Spleen (tissue), 11 donors: Measurements from ENCODE around the gene FASTKD3. TPM values are rescaled to one million over a fixed set of nuclear protein-coding genes. Genes with fewer than 3 reads are reported as not detected.
A peak's percentile ranks its signal among the peaks of the same experiment; 100 is the strongest.

ENCODE experiments used
- DNase-seq: peaks from one replicate; pipeline ENCODE4 v3.0.0-alpha.2; 2020
- H3K27ac ChIP-seq, 8 donors: fragments of 200-600 bp; sonication (generic) in 7 of 8; 1 replicate in 4 of 8; 2 replicates in 4 of 8; pipeline versions ENCODE4 v1.5.0 to v1.8.0; 2016 to 2021; ENCODE audit warnings: inconsistent platforms in 4 of 8, mild to moderate bottlenecking in 4 of 8, moderate library complexity in 1 of 8
- H3K27me3 ChIP-seq, 7 donors: fragments of 200-600 bp; sonication (generic) in 6 of 7; replicated peaks in 1 of 7; 1 replicate in 4 of 7; 2 replicates in 3 of 7; pipeline versions ENCODE4 v1.5.0 to v1.8.0; 2016 to 2021; ENCODE audit warnings: inconsistent platforms in 3 of 7, mild to moderate bottlenecking in 1 of 7
- H3K36me3 ChIP-seq, 6 donors: fragments of 200-600 bp; sonication (generic) in 5 of 6; 1 replicate in 4 of 6; 2 replicates in 2 of 6; pipeline versions ENCODE4 v1.5.0 to v1.8.0; 2016 to 2021; ENCODE audit warnings: inconsistent platforms in 2 of 6
- H3K4me1 ChIP-seq, 6 donors: fragments of 200-600 bp; sonication (generic) in 5 of 6; 1 replicate in 3 of 6; 2 replicates in 3 of 6; pipeline versions ENCODE4 v1.5.0 to v1.8.0; 2016 to 2021; ENCODE audit warnings: inconsistent platforms in 3 of 6
- H3K4me3 ChIP-seq, 8 donors: fragments of 200-600 bp; sonication (generic) in 7 of 8; 1 replicate in 4 of 8; 2 replicates in 4 of 8; pipeline versions ENCODE4 v1.5.0 to v1.8.0; 2016 to 2021; ENCODE audit warnings: inconsistent platforms in 4 of 8, mild to moderate bottlenecking in 4 of 8, moderate library complexity in 2 of 8
- H3K9me3 ChIP-seq, 8 donors: fragments of 200-600 bp; sonication (generic) in 7 of 8; 1 replicate in 4 of 8; 2 replicates in 4 of 8; pipeline versions ENCODE4 v1.5.0 to v1.8.0; 2016 to 2021; ENCODE audit warnings: inconsistent platforms in 4 of 8
- POLR2A ChIP-seq, 3 donors: fragments of 450-650 bp; IDR thresholded peaks; one replicate each; pipeline ENCODE4 v1.5.1; 2017; ENCODE audit warnings: antibody characterized with exemption in 3 of 3, mild to moderate bottlenecking in 1 of 3
- POLR2AphosphoS5 ChIP-seq, 3 donors: sonication (generic); formaldehyde crosslinking; IDR thresholded peaks; one replicate each; pipeline ENCODE4 v1.5.1; 2017; ENCODE audit warnings: antibody characterized with exemption in 3 of 3
- WGBS, 5 donors: extraction: QIAGEN DNeasy Blood & Tissue Kit in 3 of 5; methylation state at CpG; one replicate each; pipeline versions ENCODE4 v1.1.5 to v1.1.7; 2013 to 2018; 5-methylcytosine and 5-hydroxymethylcytosine counted together
- intact Hi-C: fragments of 100-400 bp; cut with DNase I; formaldehyde crosslinking; loops from one replicate; pipeline ENCODE4 v1.15.0; 2023; ENCODE audit warnings: low total_unique reads
- polyA plus RNA-seq, 3 donors: library from polyadenylated mRNA; stranded (reverse); fragments of 200-250 nt; gene quantifications; one replicate each; pipeline ENCODE4 v1.2.1, GENCODE V29; 2013
- total RNA-seq, 7 donors: library from RNA; depleted of rRNA in 3 of 7; stranded (reverse); fragments of >200 nt in 3 of 7; fragmentation: NEBNext Ultra II Directional in 4 of 7; extraction: Animal tissue kit (Norgen Biotek cat#: 25700) in 4 of 7; gene quantifications; one replicate each; pipeline versions ENCODE4 v1.1.0 to v1.2.1, GENCODE V29; 2016 to 2021
- TF ChIP-seq, protein P1 (sequence below), 11 experiments: fragments of 200-600 bp in 7 of 11; fragments of 450-650 bp in 4 of 11; sonication (generic) in 4 of 11; IDR thresholded peaks in 8 of 11; conservative IDR thresholded peaks in 3 of 11; 1 replicate in 7 of 11; 2 replicates in 4 of 11; pipeline versions ENCODE4 v1.4.0 to v1.8.0; 2016 to 2021; ENCODE audit warnings: antibody characterized with exemption in 11 of 11, inconsistent platforms in 4 of 11, mild to moderate bottlenecking in 1 of 11
- donor health status: healthy with polysubstance abuse.
- donor health status: DM: no; HTN: no; CAD: no; lungs with moderate emphysema.
- donor health status: DM: no; HTN: no; CAD: no.
- donor health status: Bipolar disorder and iron deficiency.
- donor health status: healthy.
- donor health status: DM: no; HTN: no; CAD: no.
- donor health status: DM: yes; HTN: yes; CAD: no.

The FASTKD3 gene
- total and polyA plus RNA-seq, 10 donors = 8.6 to 19.1 (median 13.7) TPM

DNA sequence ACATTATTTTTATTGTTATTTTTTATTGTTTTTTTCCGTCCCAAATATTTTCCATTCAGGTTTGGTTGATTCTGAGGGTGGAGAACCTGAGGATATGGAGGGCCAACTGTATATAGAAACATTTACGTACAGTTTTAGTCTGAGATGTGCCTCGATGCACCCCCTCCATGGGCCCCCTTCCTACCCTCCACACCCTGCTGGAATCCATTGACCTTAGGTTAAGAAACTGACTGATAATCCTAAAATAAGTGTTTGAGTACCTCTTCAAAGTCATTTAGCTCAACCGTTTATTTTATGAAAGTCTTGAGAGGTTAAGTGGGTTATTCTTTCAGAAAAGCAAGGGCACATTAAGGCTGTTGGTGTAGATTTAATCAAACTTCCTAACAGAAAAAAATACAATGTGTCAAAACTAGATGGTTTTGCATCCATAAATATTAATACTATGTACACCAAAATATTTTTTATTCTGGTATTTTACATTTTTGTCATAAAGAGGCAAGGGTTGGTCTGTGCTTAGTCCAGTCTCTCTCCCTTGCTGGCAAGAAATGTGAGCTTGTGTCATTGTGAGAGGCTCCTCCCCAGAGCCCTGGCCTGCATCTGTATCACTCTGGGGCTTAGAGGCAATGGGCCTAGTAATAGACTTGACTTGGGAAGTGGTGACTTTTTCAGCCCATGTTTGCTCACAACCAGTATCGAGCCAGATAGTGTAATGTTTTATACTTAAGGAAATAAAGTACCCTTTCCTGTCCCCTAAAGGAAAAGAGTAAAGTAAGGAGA lies 15.8 kb upstream of the FASTKD3 start:
- 79 to 89% (median 83%) methylated on average over 5 of the region's 5 CpGs for WGBS, 5 donors
- no peak for DNase-seq
- H3K27ac ChIP-seq = no peak overlapping the region

DNA sequence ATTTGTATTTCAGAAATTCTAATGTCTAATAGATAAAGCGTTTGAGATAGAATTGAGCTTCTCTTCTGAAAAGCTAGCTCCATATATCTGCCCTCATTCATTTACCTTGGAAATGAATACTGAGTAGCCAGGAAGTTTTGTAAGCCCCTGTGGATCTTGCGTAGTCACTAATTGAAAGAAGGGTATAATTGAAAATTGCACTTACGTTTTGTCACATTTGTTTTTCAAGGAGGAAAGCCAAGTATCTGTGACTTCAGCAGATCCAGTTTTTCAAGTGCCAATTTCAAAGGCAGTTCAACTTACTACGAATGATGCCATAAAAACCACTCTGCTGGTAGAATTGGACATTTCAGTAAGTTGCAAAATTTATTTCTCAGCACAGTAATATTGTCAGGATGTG lies 14.1 kb upstream of the FASTKD3 start:
- WGBS, 5 donors = 63 to 90% (median 71%) methylated on average over 4 of the region's 4 CpGs
- no peaks in the 10 kb centered on the region for H3K9me3 ChIP-seq
- intact Hi-C loops = no loop called here
- TF ChIP-seq, protein P1, sequence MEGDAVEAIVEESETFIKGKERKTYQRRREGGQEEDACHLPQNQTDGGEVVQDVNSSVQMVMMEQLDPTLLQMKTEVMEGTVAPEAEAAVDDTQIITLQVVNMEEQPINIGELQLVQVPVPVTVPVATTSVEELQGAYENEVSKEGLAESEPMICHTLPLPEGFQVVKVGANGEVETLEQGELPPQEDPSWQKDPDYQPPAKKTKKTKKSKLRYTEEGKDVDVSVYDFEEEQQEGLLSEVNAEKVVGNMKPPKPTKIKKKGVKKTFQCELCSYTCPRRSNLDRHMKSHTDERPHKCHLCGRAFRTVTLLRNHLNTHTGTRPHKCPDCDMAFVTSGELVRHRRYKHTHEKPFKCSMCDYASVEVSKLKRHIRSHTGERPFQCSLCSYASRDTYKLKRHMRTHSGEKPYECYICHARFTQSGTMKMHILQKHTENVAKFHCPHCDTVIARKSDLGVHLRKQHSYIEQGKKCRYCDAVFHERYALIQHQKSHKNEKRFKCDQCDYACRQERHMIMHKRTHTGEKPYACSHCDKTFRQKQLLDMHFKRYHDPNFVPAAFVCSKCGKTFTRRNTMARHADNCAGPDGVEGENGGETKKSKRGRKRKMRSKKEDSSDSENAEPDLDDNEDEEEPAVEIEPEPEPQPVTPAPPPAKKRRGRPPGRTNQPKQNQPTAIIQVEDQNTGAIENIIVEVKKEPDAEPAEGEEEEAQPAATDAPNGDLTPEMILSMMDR (IDR thresholded peaks at IDR 0.05 in 8 of 11, conservative IDR thresholded peaks at IDR 0.05 in 3 of 11) = no peak
- TF ChIP-seq POLR2A (IDR thresholded peaks at IDR 0.05) (no peak), POLR2AphosphoS5 (IDR thresholded peaks at IDR 0.05) (no peak)
- peaks cover 2 to 96% (median 70%) of the 10 kb centered on the region in 6 donors for H3K36me3 ChIP-seq
- DNase-seq = no peak
- H3K4me1 ChIP-seq = peaks cover 0 to 47% (median 11%) of the 10 kb centered on the region in 6 donors
- no peaks in the 10 kb centered on the region for H3K27me3 ChIP-seq
- H3K27ac ChIP-seq = peak overlapping the region in 4 of 8 donors; percentile 6 to 64 (median 58)
- H3K4me3 ChIP-seq = no peak overlapping the region

More for the DNA sequence above, 15.8 kb upstream of the FASTKD3 start:
- no peaks in the 10 kb centered on the region for H3K9me3 ChIP-seq
- H3K27me3 ChIP-seq = no peaks in the 10 kb centered on the region
- H3K4me3 ChIP-seq = no peak overlapping the region
- H3K36me3 ChIP-seq = peaks cover 2 to 96% (median 68%) of the 10 kb centered on the region in 6 donors
- TF ChIP-seq POLR2AphosphoS5 (IDR thresholded peaks at IDR 0.05) = no peak
- no peak for TF ChIP-seq POLR2A (IDR thresholded peaks at IDR 0.05)
- TF ChIP-seq, protein P1 (IDR thresholded peaks at IDR 0.05 in 8 of 11, conservative IDR thresholded peaks at IDR 0.05 in 3 of 11) = no peak
- peaks cover 0 to 31% (median 2%) of the 10 kb centered on the region in 6 donors for H3K4me1 ChIP-seq
- intact Hi-C loops = no loop called here

DNA sequence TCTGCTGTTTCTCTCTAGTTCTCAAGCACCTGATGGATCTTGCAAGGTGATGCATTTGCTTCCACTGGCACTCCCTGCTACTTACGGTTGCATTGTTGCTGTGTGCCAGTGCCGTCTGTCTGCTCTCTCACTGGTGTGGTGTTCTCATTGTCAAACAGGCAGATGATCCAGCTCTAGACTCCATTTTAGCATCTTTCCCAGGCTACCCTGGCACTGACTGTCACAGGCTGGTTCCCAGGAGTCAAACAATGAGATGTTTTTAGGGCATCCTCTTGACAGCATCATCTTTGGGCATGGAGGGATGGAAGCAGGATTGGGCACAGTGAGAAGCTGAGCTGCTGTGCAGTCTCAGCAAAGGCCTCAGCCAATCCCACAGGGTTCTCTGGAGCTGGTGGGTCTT lies 13.0 kb upstream of the FASTKD3 start:
- 90 to 98% (median 97%) methylated on average over 2 of the region's 2 CpGs for WGBS, 5 donors
- DNase-seq = no peak
- Histone ChIP-seq H3K36me3 (peaks cover 2 to 100% (median 77%) of the 10 kb centered on the region in 6 donors), H3K27me3 (no peaks in the 10 kb centered on the region), H3K27ac (peak overlapping the region in 4 of 8 donors; percentile 6 to 64 (median 58)), H3K9me3 (no peaks in the 10 kb centered on the region), H3K4me1 (peaks cover 0 to 52% (median 11%) of the 10 kb centered on the region in 6 donors), H3K4me3 (no peak overlapping the region)
- TF ChIP-seq POLR2AphosphoS5 (IDR thresholded peaks at IDR 0.05) (no peak), POLR2A (IDR thresholded peaks at IDR 0.05) (no peak)
- TF ChIP-seq, protein P1 (IDR thresholded peaks at IDR 0.05 in 8 of 11, conservative IDR thresholded peaks at IDR 0.05 in 3 of 11) = no peak
- intact Hi-C loops = no loop called here

DNA sequence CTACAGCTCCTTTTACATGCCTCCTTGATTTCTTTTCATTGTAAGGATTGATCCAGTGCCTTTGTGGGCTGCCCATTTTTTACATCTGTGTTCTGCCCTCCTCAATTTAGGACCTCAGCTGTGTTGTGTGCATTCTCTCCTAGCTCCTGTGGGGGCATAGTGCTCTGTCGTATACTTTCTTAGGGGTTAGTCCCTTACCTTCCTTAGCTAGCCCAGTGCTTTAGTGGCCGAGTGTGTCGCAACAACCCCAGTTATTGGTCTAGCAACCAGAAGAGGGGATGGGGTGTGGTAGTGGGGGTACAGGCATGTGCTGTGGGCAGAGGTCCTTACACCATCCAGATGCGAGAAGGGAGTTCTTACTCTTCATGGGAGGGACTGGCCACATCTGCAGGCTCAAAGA lies 12.3 kb upstream of the FASTKD3 start:
- no peak for DNase-seq
- no peak overlapping the region for H3K4me3 ChIP-seq
- H3K27ac ChIP-seq = peak overlapping the region in 2 of 8 donors; percentile 4 to 64
- H3K4me1 ChIP-seq = peaks cover 0 to 56% (median 10%) of the 10 kb centered on the region in 6 donors
- intact Hi-C loops = no loop called here
- H3K27me3 ChIP-seq = no peaks in the 10 kb centered on the region
- H3K9me3 ChIP-seq = no peaks in the 10 kb centered on the region
- no peak for TF ChIP-seq POLR2AphosphoS5 (IDR thresholded peaks at IDR 0.05)
- TF ChIP-seq POLR2A (IDR thresholded peaks at IDR 0.05) = no peak
- TF ChIP-seq, protein P1 (IDR thresholded peaks at IDR 0.05 in 8 of 11, conservative IDR thresholded peaks at IDR 0.05 in 3 of 11) = no peak
- H3K36me3 ChIP-seq = peaks cover 2 to 100% (median 78%) of the 10 kb centered on the region in 6 donors
- 68 to 94% (median 78%) methylated on average over 4 of the region's 4 CpGs for WGBS, 5 donors
